ENCODE results near the gene SDK1.
A peak's percentile ranks its signal among the peaks of the same experiment; 100 is the strongest.

SDK1 gene

GRCh38 chr7:3469641-3470040 is 168.6 kb downstream of the SDK1 start:
- no peak for DNase-seq (ENCODE audit: low spot score)
- no peak for TF ChIP-seq CTCF (IDR thresholded peaks at IDR 0.05; ENCODE audit: extremely low read depth, missing control alignments)

GRCh38 chr7:3480197-3480596 is 179.1 kb downstream of the SDK1 start:
- TF ChIP-seq CTCF (IDR thresholded peaks at IDR 0.05; ENCODE audit: extremely low read depth, missing control alignments), result no peak
- no peak for DNase-seq (ENCODE audit: low spot score)

GRCh38 chr7:3481435-3481834 is 180.4 kb downstream of the SDK1 start:
- no peak for TF ChIP-seq CTCF (IDR thresholded peaks at IDR 0.05; ENCODE audit: extremely low read depth, missing control alignments)
- no peak for DNase-seq (ENCODE audit: low spot score)

GRCh38 chr7:3482147-3482921 is 181.3 kb downstream of the SDK1 start:
- peak; percentile 17 for TF ChIP-seq CTCF (IDR thresholded peaks at IDR 0.05; ENCODE audit: extremely low read depth, missing control alignments)
- DNase-seq (ENCODE audit: low spot score), result no peak

GRCh38 chr7:3486841-3487240 is 185.8 kb downstream of the SDK1 start:
- no peak for DNase-seq (ENCODE audit: low spot score)
- no peak for TF ChIP-seq CTCF (IDR thresholded peaks at IDR 0.05; ENCODE audit: extremely low read depth, missing control alignments)

- TF ChIP-seq CTCF (IDR thresholded peaks at IDR 0.05; ENCODE audit: extremely low read depth, missing control alignments), result no peak
- no peak for DNase-seq (ENCODE audit: low spot score)
These were observed 187.8 kb downstream of the SDK1 start for GRCh38 chr7:3488829-3489228.

- no peak for TF ChIP-seq CTCF (IDR thresholded peaks at IDR 0.05; ENCODE audit: extremely low read depth, missing control alignments)
- DNase-seq (ENCODE audit: low spot score), result no peak
These were observed 192.4 kb downstream of the SDK1 start for GRCh38 chr7:3493499-3493898.

Data from GM20000 (cell line).